Lower leg skin (tissue), 4 donors: Measurements from ENCODE around the gene CLSTN1. TPM values are rescaled to one million over a fixed set of nuclear protein-coding genes. Genes with fewer than 3 reads are reported as not detected.
A peak's percentile ranks its signal among the peaks of the same experiment; 100 is the strongest.

ENCODE experiments used
- DNase-seq, 2 donors: peaks; one replicate each; pipeline ENCODE4 v3.0.0-alpha.2; 2019; ENCODE audit warnings: low spot score in 2 of 2
- H3K4me3 ChIP-seq: fragments of 200-600 bp; sonication (generic); 2 replicates; pipeline ENCODE4 v1.5.1; 2017; ENCODE audit warnings: mild to moderate bottlenecking, low read depth; ENCODE audit not compliant: poor library complexity, severe bottlenecking
- POLR2A ChIP-seq, 2 donors: fragments of 450-650 bp; IDR thresholded peaks; one replicate each; pipeline ENCODE4 v1.6.1; 2016 to 2017; ENCODE audit warnings: antibody characterized with exemption in 2 of 2, mild to moderate bottlenecking in 1 of 2, moderate library complexity in 1 of 2
- WGBS, 2 donors: methylation state at CpG; one replicate each; pipeline ENCODE4 v1.1.5; 2018; 5-methylcytosine and 5-hydroxymethylcytosine counted together
- intact Hi-C: fragments of 100-400 bp; cut with DNase I; formaldehyde crosslinking; loops from one replicate; pipeline ENCODE4 v1.15.0; 2023; ENCODE audit warnings: low total_unique reads
- total RNA-seq, 4 donors: library from RNA; depleted of rRNA; stranded (reverse); fragments of >200 nt; gene quantifications; one replicate each; pipeline ENCODE4 v1.1.0, GENCODE V29; 2016
- TF ChIP-seq, protein P1 (sequence below), 3 donors: fragments of 450-650 bp; IDR thresholded peaks; one replicate each; pipeline ENCODE4 v1.5.1; 2016; ENCODE audit warnings: antibody characterized with exemption in 3 of 3, mild to moderate bottlenecking in 3 of 3, moderate library complexity in 2 of 3

The CLSTN1 gene
- total RNA-seq, 4 donors from 2014 or later: 116 to 174 (median 150) TPM

DNA sequence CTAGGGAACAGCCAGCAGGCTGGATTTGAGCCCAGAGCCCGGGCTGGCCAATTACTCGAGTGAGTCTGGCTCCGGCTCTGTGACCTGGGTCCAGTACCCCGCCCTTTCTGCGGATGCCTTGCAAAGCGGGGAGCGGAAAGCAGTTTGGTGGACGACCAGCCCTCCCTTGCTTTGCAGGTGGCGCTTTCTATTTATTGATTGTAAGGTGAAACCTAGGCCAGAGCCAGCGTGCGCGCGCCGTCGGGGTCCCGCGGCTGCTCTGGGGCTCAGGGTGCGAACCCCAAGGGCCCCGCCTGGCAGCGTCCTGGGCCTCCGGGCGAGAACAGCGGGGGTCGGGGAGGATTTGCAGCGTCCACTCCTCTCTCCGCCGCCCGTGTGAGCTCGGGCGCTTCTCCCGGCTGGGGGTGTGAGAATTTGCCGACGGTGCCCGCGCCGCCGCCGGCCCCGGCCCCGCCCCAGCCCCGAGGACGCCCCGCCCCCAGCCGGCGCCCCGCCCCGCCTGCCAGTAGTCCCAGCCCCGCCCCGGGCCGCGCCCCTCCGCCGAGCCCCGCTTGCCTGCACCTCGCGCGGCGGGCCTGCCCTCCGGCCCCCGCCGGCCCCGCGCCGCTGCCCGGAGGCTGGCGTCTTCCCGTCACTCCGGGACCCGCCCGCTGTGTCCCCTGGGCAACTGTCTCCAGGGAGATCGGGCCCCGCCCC is 134.6 kb downstream of the CLSTN1 start:
- TF ChIP-seq, protein P1, sequence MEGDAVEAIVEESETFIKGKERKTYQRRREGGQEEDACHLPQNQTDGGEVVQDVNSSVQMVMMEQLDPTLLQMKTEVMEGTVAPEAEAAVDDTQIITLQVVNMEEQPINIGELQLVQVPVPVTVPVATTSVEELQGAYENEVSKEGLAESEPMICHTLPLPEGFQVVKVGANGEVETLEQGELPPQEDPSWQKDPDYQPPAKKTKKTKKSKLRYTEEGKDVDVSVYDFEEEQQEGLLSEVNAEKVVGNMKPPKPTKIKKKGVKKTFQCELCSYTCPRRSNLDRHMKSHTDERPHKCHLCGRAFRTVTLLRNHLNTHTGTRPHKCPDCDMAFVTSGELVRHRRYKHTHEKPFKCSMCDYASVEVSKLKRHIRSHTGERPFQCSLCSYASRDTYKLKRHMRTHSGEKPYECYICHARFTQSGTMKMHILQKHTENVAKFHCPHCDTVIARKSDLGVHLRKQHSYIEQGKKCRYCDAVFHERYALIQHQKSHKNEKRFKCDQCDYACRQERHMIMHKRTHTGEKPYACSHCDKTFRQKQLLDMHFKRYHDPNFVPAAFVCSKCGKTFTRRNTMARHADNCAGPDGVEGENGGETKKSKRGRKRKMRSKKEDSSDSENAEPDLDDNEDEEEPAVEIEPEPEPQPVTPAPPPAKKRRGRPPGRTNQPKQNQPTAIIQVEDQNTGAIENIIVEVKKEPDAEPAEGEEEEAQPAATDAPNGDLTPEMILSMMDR (IDR thresholded peaks at IDR 0.05): no peak
- intact Hi-C loops: no loop called here
- peak; percentile 63 to 96 for DNase-seq
- 2 to 4% methylated on average over 11 to 18 of the region's 72 CpGs for WGBS, 2 donors
- peak overlapping the region; percentile 36 for H3K4me3 ChIP-seq

DNA sequence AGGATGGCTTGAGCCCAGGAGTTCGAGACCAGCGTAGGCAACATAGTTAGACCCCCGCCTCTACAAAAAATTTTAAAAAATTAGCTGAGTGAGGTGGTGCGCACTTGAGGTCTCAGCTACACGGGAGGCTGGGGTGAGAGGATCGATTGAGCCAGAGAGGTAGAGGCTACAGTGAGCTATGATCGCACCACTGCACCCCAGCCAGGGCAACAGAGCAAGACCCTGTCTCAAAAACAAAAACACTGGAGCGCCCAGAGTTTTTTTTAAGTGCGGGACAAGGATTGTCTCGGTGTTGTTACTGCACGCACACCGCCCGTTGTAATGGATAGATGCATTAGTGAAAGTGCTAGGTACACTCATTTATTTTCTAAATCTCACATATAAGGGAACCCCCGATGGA is 135.2 kb downstream of the CLSTN1 start:
- DNase-seq: no peak
- intact Hi-C loops: no loop called here
- WGBS, 2 donors: 44 to 48% methylated on average over 14 of the region's 14 CpGs
- H3K4me3 ChIP-seq: no peak overlapping the region
- no peak for TF ChIP-seq POLR2A (IDR thresholded peaks at IDR 0.05)
- TF ChIP-seq, protein P1 (IDR thresholded peaks at IDR 0.05): no peak

DNA sequence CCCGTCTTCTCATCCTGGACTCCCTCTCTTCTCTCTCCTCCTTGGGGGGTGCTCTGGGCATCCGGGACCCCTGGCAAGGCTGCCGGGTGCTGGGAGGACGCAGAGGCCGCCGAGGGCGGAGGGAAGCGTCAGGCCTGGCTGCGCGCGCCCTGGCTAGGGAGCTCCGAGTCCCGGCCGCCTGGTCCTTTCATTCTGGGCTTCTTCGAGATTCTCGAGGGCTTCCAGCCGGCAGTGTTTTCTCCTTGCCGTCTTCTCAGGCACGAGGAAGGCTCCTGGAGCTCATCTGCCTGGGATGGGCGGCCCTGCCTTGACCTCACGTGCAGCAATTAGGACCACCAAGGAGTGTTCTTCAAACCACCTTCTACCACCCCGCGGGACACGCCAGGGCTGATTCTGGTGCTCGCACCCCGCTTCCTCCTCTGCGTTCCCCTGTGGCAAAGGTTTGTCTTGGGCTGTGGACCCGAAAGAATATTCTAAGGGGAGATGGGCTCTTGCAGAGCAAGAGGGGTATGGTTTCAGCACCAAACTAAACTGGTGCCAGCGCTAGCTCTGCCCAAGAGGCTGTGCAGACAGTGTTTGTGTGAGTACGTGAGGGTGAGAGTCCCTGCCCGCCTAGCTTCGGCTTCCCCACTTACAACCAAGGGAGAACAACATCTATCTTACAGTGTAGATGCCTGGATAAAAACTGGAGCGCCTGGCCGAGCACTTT is 135.7 kb downstream of the CLSTN1 start:
- intact Hi-C loops: no loop called here
- peak overlapping the region; percentile 54 for H3K4me3 ChIP-seq
- WGBS, 2 donors: 3 to 4% methylated on average over 26 to 32 of the region's 34 CpGs
- DNase-seq: no peak
- TF ChIP-seq, protein P1 (IDR thresholded peaks at IDR 0.05): no peak
- TF ChIP-seq POLR2A (IDR thresholded peaks at IDR 0.05): no peak

DNA sequence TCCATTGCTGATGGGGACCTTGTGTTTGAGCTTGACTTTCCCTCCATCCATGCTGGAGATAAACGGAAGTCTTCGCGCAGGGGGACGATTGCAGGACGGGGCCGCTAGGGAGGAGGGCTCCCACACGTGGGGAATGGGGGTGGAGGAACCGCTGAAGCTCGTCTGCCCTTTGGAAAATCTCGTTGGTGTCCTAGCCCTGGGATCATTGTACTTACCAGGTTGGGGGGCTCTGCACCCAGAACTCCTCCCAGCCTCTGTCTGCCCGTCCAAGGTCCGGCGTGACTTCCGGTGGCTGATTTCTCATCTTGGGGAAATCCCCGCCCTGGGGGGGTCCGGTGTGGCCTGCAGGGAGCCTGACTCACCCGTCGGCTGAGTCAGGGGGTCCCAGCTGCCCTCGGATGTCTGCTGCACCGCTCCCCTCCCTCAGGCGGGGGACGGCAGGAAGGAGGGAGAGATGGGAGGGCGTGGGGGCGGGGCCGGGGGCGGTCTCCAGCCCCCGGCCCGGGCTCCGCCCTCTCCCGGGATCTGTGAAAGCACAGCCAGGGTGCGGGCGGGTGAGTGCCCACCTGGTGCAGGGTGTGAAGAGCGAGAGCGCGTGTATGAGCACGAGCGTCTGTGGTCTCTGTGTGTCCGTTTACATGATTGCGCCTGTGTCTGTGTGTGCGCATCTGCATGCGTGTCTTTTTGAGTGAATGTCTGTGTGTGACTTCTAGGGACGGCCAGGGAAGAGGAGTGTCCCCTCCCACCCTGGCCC is 136.5 kb downstream of the CLSTN1 start:
- TF ChIP-seq POLR2A (IDR thresholded peaks at IDR 0.05): no peak
- TF ChIP-seq, protein P1 (IDR thresholded peaks at IDR 0.05): no peak
- peak; percentile 22 to 87 for DNase-seq
- intact Hi-C loops: no loop called here
- WGBS, 2 donors: 1 to 2% methylated on average over 29 to 38 of the region's 42 CpGs
- peak overlapping the region; percentile 54 for H3K4me3 ChIP-seq

DNA sequence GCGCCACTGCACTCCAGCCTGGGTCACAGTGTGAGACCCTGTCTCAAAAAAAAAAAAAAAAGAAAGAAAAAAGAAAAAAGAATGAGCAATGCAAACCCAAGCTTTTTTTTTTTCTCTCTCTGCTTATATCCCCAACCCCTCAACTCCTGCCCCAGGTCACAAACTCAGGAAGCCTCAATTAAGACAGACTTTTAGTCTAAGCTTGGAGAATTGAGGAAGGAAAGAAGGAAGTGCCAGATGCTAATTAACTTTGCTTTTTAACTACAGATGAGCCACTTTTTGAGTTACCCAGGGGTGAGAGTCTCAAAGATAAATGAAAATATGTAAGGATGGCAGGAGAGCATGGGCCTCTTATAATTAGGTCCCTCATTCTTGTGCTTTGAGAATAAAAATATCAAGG is 139.0 kb downstream of the CLSTN1 start:
- WGBS, 2 donors: 93 to 100% methylated on average over 1 of the region's 1 CpG
- intact Hi-C loops: no loop called here
- TF ChIP-seq, protein P1 (IDR thresholded peaks at IDR 0.05): no peak
- no peak for TF ChIP-seq POLR2A (IDR thresholded peaks at IDR 0.05)
- no peak for DNase-seq
- no peak overlapping the region for H3K4me3 ChIP-seq
